HG03108 (cell line): ENCODE results near the gene PRKAR1B.

Experiments
- ATAC-seq: cut with Tn5 transposase; IDR thresholded peaks from one replicate; pipeline ENCODE4 v1.9.1; 2021; ENCODE audit warnings: moderate library complexity; ENCODE audit not compliant: unreplicated experiment

The PRKAR1B gene

DNA sequence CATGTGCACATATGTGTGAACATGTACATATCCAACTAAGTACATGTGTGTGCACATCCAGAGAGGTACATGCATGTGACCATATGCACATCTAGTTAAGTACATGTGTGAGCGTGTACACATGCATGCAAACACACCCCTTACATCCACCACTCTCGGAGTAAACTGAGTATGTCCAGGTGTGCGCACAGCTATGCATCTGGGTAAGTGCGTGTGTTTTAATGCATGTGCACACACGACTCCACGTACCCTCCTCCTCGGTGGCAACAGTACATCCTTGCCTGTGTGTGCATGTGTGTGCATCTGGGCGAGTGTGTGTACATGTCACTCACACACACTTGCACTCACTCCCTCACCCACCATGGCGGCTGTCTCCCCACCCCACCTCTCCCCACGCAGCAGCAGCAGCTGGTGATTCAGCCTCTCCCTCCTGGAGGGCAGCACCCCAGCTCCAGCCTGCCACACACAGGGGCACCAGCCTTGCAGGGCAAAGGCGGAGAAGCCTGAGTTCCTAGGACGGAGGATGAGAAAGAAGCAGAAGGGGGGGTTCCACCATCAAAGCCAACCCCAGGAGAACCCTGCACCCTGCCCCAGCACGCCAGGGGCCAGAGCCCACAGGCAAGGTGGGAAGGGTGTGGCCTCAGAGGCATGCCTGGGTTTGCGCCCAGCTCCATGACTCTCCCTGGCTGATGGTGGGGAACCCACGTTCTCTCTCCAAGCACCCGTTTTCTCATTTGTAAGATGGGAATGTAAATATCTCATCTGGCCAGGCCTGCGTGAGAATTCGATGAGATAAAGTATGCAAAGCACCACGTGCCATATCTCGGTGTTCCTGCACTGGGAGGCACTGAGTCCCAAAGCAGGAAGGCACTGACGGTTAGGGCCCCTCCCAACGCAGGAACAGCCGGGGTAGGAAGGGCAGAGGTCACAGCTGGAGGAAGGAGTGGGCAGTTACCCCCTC lies 28.3 kb downstream of the PRKAR1B start:
- ATAC-seq: no peak

DNA sequence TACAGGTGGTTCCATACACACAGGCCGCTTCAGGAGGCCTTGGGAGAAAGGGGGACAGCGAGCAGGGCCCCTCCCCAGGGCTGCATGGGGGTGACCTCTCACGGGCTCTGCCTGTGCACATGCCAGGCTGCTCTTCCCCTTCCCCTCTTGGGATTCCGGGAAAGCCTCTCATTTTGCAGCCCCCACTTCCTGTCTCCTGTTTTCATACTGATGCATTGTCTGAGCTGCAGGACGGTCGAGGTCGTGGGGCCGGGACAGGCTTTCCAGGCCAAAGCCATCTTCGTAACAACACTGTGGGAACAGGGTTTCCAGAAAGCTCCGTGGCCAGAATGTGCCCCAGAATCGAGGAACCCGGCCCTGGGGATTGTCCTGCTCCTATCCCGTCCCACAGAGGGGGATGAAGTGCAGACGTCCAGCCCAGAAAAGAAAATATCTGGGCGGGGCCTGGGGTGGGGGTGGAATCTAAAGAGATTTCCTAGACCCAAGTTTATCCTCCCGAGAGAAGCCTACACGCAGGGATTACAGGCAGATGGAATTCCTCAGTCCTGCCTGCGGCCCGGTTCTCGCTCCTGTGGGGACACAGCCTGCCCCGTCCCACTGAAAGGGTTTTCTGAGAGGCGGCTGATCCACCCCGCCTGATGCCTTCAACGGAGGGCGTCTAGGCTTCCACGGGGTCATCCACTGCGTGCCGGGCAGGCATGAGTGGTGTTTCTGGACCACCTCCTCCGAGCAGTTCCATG lies 30.1 kb downstream of the PRKAR1B start:
- ATAC-seq: no peak

DNA sequence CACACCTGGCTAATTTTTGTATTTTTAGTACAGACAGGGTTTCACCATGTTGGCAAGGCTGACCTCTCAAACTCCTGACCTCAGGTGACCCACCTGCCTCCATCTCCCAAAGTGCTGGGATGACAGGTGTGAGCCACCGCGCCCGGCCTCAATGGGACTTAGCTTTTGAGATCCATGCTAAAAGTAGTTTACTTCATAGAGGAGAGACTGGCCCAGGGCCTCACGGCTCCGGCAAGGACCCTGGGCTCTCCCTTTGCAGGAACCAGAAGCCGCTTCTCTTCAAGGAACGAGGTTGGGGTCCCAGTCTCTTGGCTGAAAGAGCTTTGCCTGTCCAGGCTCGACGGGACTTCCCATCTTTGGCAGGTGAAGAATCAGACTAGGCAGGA lies 30.7 kb downstream of the PRKAR1B start:
- ATAC-seq: no peak

DNA sequence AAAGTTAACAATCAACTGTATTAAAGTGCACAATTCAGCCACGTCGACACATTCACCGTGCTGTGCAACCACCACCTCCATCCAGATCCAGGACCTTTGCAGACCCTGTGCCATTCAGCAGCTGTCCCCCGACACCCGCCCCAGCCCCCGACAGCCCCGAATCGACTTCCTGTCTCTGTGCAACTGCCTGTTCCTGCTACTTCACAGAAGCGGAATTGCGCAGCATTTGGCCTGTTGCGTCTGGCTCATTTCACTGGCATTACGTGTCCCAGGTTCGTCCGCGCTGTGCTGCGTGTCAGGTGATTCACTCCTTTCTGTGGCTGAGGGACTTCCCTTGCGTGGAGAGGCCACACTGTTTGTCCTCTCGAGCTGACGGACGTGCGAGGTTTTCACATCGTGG lies 33.8 kb downstream of the PRKAR1B start:
- ATAC-seq: no peak

DNA sequence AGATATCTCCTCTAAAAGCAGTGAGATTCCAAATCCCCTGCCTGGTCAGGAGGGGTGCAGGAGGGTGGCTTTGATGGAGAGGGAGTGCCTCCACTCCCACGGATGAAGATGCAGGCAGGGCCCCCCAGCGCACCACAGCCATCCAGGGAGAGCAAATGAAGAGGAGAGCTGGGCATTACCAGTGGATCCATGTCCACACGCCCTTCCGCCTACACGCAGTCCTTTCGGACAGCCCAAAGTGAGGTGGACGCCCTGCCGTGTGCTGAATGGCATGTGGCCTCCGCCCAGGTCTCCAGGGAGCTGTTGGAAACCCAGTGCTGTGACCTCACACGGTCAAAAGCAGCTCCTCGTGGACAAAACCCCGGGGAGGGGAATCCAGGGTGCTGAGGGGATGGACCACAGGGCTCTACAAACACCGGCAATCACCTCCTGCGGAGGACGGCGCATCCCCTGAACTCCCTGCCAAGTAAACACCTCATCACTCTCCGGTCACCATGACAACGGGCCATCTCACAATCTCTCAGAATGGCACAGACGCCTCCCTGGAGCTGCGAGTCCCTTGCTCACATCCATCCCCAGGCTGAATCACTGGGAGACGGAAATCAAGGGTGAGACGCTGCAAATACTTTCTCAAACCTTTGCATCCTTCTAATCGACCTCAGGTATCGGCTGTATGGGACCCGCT lies 35.6 kb downstream of the PRKAR1B start:
- ATAC-seq: no peak

DNA sequence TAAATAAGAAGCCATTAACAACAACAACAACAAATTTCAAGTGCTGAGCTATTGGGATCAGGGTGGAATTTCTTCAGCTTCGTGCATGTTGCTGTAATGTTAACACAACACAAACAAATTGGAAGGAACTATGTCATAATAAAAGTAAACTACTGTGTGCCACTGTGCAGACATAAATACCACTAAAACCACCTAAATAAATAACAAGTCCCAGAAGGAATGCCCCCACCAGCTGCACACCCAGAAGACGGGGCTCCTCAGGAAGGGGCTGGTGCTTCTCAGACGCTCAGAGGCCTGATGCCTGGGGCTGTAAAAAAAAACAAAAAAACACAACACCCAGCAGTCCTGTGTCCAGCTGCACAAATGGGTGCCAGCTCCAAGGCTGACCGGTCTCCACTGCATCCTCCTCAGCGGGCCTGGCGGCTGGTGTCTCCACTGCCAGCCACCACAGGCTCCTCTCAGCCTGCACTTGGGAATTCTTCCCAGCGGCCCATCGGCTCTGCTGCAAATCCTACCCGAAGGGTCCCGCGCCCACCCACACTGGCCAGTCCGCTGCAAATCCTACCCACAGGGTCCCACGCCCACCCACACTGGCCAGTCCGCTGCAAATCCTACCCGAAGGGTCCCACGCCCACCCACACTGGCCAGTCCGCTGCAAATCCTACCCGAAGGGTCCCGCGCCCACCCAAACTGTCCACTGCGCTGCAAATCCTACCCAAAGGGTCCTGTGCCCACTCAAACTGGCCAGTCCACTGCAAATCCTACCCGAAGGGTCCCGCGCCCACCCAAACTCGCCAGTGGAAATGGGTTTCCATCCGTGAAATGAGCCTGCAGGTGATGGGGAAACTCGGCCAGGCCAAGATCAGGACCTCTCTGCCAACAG lies 36.4 kb downstream of the PRKAR1B start:
- ATAC-seq: no peak

DNA sequence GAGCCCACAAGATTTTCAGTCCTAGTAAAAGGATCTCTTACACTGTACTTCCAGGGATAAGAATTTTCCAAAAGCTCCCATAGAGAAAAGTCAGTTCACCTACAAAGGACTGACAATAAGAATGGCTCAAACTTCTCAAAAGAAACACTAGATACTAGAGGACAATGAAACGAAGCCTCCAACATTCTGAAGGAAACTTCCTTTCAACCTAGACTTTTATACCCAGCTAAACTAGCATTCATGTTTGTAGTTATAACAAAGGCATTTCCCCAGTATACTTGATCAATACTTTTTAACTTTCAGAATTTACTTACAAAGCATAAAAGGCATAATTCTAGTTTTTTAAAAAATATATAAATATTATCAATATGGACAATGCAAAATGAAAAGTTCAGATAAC lies 41.5 kb downstream of the PRKAR1B start:
- ATAC-seq: no peak

DNA sequence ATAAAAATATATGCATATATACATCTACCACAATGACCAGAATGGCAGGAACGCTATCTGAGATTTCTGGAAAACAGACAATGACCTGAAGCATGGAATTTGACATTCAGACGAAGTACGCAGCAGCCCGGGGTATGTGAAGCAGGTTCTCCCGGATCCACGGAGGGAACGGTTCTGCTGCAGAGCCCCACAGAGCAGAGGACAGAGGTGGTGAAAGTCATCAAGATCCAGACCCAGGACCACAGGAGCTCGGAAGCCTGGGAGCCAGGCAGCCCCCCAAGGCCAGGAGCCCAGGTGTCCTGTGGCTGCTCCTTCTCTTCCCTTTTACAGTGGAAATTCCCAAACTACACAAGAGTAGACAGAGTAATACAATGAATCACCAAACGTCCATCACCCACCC lies 42.7 kb downstream of the PRKAR1B start:
- no peak for ATAC-seq

DNA sequence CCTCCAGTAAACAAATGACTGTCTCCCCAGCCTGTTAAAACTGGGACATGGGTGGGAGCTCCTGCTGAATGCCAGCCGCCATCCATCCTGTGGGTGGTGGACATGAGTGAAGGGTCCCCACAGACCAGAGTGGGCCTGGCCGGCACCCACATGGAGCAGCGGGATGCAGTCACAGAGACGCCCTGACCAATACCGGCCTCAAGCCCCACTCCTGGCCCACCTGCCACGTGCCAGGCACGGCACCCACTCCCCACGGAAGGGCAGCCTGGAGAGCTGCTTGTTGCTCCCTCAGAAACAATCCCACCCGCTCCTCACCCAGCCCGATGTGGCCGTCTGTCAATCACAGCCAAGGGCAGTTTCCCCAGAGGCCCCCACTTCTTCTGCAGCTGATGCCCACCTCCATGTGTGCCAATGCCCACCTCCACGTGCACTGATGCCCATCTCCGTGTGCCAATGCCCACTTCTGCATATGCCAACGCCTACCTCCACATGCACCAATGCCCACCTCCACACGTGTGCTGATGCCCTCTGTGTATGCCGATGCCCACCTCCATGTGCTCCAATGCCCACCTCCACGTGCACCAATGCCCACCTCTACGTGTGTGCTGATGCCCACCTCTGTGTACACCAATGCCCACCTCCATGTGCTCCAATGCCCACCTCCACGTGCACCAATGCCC lies 43.4 kb downstream of the PRKAR1B start:
- ATAC-seq: no peak

DNA sequence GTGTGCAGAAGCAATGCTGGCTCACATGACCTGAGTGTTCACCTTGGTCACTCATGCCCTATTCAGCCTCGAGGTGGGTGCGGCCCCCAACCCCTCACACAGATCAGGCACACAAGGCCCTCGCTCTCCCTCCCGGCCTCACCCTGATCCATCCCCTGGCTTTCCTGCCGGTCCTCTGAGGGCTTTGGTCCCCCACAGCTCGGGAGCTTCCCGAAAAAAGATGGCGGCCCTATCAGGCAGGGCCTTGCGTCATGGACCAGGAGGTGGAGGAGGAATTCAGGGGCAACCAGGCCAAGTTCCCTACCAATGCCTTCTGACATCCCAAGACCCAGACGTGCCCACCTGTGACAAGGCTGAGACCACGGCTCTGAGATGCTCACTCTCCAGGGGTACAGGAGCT lies 44.3 kb downstream of the PRKAR1B start:
- ATAC-seq: no peak

DNA sequence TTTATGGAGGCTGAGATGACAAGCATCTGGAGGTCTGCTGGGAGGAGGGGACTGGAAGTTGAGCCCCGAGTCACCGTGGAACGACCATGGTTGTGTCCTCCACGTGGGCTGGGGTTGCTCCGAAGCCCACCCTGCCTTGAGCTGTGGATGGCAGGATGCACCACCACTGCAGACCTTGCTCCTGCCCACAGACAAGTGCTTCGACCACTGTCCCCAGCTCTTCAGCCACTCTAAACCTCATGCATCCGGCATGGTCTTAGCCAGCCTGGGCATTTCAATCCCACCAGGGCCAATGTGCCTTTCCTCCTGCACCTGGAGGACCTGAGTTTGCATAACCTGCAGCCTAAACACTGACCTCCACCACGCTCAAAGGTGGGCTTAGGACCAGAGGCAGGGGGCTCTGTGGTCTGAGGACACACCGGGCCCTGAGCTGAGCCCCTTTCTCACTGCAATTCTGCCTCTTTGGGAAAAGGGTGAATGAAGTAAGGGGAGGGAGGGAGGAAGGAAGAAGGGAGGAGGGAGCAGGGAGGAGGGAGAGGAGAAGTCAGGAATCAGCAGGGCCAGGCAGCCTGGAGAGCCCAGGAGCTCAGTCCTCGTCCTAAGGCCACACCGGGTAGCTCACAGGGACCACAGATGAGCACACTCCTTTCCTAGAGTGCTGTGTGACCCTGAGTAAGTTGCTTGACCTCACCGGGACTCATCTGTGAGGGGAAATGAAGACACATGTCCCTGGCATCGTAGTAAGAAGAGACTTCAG lies 45.4 kb downstream of the PRKAR1B start:
- ATAC-seq: no peak

DNA sequence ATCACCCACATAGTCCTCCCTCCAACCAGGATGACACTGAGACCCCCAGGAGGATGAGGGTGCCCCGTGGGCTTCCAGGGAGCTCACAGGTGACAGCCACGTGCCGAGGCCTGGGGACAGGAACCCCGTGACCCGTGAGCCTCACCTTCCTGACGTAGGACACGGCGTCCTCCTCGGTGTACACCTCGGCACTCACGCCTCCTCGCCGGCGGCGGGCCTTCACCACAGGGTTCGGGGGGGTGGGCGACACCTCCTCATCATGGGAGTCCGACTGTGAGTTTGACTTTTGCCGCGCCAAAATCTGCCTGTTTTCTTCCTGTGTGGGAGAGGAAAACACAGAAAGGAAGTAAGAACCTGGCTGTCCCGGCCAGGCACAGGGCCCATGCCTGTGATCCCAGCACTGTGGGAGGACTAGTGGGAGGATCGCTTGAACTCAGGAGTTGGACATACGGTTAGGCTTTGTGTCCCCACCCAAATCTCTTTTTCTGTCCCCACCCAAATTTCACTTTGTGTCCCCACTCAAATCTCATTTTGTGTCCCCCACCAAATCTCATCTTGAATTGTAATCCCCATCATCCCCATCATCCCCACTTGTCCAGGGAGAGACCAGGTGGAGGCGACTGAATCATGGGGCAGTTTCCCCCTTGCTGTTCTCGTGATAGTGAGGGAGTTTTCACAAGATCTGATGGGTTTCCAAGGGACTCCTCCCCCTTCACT lies 46.5 kb downstream of the PRKAR1B start:
- ATAC-seq: no peak

DNA sequence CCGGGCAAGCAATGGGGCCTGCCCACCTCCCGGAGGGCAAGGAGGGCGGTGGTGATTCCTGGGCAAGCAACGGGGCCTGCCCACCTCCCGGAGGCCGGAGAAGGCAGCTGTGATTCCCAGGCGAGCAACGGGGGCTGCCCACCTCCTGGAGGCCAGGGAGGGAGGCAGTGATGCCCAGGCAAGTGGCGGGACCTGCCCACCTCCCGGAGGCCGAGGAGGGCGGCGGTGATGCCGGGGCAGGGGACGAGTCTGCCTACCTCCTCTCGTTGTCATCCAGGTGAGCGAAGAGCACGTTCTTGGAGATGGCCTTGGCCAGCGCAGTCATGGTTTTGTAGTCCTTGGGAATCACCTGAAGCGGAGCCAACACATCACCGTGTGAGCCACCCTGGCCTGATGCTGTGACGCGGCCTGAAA lies 50.1 kb downstream of the PRKAR1B start:
- ATAC-seq: no peak

DNA sequence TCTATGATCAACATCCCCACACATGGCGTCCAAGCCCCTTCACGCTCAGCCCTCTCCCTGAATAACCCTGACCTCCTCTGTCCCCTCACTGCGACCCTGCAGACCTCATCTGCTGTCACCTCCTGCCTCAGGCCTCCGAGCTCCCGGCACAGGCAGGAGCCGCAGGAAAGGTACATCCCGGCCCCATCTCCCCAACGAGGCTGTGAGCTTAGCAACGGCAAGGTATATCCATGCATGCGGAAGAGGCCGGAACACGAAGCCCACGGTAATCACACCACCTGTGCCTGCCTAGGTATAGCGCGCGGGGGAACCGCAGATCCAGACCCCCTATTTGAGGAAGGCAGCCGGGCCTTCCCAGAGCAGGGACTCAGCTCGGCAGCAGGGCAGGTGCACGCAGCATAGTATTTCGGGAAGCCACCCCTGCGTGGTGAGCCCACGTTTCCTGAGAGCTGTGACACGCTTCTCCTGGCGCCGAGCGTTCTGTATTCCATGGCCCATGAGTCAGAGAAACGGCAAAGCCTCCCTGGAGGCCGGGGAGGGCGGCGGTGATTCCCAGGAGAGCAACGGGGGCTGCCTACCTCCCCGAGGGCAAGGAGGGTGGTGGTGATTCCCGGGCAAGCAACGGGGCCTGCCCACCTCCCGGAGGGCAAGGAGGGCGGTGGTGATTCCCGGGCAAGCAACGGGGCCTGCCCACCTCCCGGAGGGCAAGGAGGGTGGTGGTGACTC lies 50.7 kb downstream of the PRKAR1B start:
- ATAC-seq: no peak

DNA sequence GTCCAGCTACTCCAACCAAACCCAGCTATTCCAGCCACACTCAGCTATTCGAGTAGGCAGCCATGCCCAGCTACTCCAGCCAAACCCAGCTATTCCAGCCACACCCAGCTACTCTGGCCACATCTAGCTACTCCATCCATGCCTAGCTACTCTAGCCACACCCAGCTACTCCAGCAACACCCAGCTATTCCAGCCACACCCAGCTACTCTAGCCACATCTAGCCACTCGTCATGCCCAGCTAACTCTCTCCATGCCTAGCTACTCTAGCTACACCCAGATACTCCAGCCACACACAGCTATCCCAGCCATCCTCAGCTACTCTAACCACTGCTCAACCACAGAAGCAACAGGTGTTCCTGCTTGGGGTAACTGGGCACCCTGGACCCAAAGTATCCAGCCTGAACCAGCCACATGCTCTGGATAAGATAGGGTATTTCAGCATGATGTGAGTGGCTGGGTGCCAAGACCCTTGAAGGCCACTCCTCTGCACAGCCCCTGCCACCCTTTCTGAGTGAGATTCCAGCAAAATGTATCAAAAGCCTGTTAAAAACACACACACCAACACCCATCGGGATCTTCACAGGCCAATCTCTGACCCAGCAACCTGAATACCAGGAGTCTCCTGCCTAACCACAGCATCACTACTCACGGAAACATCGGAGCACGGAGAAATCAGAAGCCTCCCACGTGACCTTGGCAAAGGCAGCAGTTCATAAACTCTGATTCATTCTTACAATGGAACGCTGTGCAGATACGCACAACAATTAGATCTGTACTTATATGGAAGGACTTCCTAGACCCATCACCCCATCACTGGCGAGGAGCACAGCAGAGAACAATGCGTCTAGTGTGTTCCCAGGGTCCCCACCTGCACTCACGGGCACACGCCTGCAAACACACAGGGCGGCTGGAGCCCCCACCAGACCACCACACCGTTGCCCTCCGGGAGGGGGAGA lies 52.3 kb downstream of the PRKAR1B start:
- ATAC-seq: no peak

DNA sequence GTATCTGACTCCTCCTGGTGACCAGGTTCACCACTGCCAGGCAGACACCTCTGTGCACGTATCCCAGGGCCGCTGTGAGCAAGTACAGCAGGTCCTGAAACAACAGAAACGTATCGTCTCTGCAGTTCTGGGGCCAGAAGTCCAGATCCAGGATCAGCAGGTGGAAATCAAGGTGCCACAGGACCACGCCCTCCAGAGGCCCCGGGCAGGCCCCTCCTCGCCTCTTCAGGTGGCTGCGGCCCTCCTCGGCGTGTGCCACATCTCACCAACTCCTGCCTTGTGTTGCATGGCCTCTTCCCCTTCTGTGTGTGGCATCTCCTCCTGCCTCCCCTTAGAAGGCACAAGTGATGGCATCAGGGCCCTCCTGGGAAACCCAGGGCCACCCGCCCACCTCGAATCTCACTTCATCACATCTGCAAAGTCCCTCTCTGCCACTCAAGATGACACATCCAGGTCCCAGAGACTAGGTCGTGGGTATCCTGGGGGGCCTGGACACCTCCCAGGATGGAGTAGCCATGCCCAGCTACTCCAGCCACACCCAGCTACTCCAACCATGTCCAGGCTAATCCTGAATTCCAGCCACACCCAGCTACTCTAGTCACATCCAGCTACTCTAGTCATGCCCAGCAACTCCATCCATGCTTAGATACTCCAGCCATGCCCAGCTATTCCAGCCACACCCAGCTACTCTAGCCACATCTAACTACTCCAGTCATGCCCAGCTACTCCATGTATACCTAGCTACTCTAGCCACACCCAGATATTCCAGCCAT lies 53.2 kb downstream of the PRKAR1B start:
- no peak for ATAC-seq
